ENCODE data around the gene CATSPER3.

GRCh38 chr5:135061001-135061400 lies 93.3 kb downstream of the CATSPER3 start:
- no peak for TF ChIP-seq CTCF (IDR thresholded peaks at IDR 0.05)
- no peak for TF ChIP-seq POLR2A (IDR thresholded peaks at IDR 0.05)
